GM19035 (cell line): Measurements from ENCODE around the gene CREB5.

Experiments used
- ATAC-seq: cut with Tn5 transposase; IDR thresholded peaks from one replicate; pipeline ENCODE4 v1.9.1; 2021; ENCODE audit not compliant: unreplicated experiment

The CREB5 gene

GRCh38 chr7:28840592-28840995, 428.3 kb downstream of the CREB5 start:
- ATAC-seq: no peak

GRCh38 chr7:28841766-28842165, 429.4 kb downstream of the CREB5 start:
- no peak for ATAC-seq

DNA sequence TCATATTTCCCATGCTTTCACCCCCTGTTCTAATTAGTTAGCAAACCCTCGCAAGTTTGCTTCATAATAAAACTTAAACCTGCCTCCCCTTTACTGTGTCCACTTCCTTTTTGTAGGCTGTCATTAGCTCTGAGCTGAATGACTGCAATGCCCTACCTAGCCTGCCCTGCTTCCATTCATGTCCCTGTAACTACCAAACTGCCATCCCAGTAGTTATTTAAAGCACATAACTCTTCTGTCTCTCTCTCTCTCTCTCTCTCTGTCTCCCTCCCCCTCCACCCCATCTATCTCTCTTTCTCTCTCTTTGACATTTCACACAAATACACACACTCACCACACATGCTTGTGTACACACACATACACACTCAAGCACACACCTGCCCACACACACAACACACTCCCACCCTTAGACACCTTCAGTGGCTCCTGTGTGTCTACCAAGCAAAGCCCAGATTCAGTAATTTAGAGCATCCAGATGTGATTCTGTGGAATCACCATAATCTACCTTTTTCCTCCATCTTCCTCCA, 430.5 kb downstream of the CREB5 start:
- ATAC-seq: no peak

DNA sequence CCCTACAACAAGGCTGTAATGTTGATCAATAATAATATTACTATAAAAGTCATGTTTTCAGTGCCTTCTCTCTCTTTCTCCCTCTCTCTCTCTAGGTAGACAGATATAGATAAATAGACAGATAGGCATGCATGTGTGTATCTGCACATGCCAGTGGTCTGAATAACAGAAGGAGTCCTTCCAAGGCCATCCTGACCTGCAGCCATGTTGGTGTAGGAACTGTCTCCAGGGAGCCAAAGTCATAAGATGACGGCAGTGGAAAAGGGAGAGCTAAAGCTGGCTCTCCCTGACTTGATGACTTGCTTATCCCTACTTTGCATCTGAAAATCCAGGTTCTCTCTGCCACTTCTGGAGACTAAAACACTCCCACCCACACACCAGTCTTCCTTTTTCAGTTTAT, 432.8 kb downstream of the CREB5 start:
- no peak for ATAC-seq

- no peak for ATAC-seq
Measured at GRCh38 chr7:28847176-28847575, 434.9 kb downstream of the CREB5 start.

GRCh38 chr7:28847681-28848080, 435.4 kb downstream of the CREB5 start:
- no peak for ATAC-seq

- ATAC-seq: no peak
Measured at GRCh38 chr7:28848906-28849305, 436.6 kb downstream of the CREB5 start.

GRCh38 chr7:28850699-28851098, 438.4 kb downstream of the CREB5 start:
- ATAC-seq: no peak

- ATAC-seq: no peak
Measured at GRCh38 chr7:28853150-28853549, 440.8 kb downstream of the CREB5 start.

GRCh38 chr7:28853834-28854749, 441.8 kb downstream of the CREB5 start:
- ATAC-seq: peak; percentile 97

DNA sequence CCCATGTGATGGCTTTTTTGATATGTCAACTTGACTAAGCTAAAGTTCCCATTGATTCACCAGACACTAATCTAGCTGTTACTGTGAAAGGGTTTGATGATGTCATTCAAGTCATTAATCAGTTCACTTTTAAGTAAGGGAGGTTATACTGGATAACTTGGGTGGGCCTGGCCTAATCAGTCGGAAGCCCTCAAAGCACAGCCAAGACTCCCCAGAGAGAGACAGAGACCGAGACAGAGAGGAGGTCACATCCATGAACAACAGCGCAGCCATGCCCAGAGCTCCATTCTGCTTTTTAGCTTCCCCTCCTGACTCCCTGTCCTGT, 442.4 kb downstream of the CREB5 start:
- ATAC-seq: no peak

GRCh38 chr7:28855538-28856217, 443.4 kb downstream of the CREB5 start:
- ATAC-seq: no peak

DNA sequence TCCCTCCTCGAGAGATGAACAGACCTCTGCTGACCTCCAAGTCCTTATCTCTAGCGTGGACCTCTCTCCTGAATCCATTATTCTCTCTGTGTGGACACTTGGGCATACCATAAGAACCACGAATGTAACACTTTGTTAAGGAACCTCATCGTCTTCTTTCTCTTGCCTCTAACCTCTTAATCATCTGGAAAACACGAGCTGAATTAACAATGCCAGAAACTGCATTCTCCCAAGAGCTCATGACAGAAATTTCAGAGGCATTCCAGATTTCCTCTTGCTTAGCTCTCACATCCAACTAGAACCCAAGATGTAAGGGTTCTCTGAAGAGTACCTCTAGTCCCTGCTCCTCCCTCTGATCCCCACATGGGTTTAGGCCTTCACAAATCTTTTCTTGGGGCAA, 444.3 kb downstream of the CREB5 start:
- ATAC-seq: no peak

- ATAC-seq: no peak
Measured at GRCh38 chr7:28858206-28858605, 445.9 kb downstream of the CREB5 start.

GRCh38 chr7:28858895-28859294, 446.6 kb downstream of the CREB5 start:
- no peak for ATAC-seq

GRCh38 chr7:28861825-28862224, 449.5 kb downstream of the CREB5 start:
- no peak for ATAC-seq

GRCh38 chr7:28862595-28863272, 450.4 kb downstream of the CREB5 start:
- no peak for ATAC-seq

DNA sequence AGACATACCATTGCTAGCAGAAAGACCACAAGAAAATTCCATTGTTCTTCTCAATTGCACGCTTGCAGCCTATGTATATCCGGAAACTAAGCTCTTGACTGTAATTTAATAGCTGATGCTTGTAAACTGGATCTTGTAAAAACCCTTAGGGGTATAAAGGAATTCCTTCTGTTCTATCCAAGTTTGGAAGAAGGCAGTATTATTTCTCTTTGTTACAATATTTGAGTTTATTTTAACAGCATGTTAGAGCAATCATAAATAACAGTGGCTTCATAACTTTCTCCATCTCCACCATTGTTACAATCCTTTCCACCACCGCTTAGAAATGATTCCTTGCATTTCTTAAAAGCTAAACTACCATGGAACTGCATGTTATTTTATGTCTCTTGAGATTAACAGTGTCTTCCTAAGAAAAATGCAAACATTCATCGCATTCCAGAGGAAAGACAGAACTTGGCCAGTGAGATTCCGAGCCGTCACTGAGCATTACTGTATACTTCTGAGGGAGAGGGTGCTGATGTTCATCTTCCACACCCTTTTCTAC, 453.4 kb downstream of the CREB5 start:
- no peak for ATAC-seq

- no peak for ATAC-seq
Measured at GRCh38 chr7:28868712-28869111, 456.4 kb downstream of the CREB5 start.

DNA sequence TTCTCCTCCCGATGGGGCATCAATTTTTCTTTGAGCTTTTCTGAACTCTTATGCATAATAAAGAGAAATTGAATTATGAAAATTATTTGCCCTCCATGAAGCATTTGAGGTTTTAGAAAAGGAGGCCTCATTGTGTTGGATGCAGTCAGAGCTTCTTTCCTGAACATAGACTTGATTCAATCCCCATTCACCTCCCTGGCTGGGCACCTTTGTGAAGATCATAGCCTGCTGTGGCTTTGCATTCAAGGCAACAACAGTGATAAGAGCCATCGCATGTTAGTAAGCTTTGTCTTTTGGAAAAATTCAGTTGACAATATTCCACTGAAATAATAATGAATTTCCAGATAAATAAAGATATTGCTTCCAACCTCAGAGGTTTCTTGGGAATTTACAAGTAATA, 458.8 kb downstream of the CREB5 start:
- no peak for ATAC-seq

GRCh38 chr7:28871631-28872030, 459.3 kb downstream of the CREB5 start:
- no peak for ATAC-seq
